GM18502 (cell line): ENCODE results near the gene NCCRP1.

Experiments
- ATAC-seq: cut with Tn5 transposase; IDR thresholded peaks from one replicate; pipeline ENCODE4 v1.9.1; 2021; ENCODE audit warnings: mild to moderate bottlenecking; ENCODE audit not compliant: unreplicated experiment, poor library complexity

Gene NCCRP1

DNA sequence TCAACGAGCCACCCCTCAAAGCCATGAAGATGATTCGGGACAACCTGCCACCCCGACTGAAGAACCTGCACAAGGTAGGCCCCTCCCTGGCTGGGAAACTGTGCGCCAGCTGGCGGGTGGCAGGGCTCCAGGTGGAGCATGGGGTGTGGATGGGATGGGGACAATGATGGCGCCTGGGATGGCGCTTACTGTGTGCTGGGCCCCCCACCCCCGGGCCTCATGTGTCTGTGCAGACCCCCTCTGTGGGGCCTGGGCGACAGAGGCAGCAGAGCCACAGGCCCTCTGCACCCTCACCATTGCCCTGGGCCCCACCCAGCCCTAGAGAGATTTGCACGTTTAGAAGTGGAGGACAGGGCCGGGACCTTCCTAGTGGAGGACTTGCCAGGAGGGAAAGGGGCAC, 19.0 kb upstream of the NCCRP1 start:
- ATAC-seq = no peak

- ATAC-seq = no peak
These were observed 18.3 kb upstream of the NCCRP1 start for GRCh38 chr19:39178296-39179006.

GRCh38 chr19:39179754-39180153, 17.0 kb upstream of the NCCRP1 start:
- no peak for ATAC-seq

GRCh38 chr19:39180749-39181148, 16.0 kb upstream of the NCCRP1 start:
- ATAC-seq = no peak

DNA sequence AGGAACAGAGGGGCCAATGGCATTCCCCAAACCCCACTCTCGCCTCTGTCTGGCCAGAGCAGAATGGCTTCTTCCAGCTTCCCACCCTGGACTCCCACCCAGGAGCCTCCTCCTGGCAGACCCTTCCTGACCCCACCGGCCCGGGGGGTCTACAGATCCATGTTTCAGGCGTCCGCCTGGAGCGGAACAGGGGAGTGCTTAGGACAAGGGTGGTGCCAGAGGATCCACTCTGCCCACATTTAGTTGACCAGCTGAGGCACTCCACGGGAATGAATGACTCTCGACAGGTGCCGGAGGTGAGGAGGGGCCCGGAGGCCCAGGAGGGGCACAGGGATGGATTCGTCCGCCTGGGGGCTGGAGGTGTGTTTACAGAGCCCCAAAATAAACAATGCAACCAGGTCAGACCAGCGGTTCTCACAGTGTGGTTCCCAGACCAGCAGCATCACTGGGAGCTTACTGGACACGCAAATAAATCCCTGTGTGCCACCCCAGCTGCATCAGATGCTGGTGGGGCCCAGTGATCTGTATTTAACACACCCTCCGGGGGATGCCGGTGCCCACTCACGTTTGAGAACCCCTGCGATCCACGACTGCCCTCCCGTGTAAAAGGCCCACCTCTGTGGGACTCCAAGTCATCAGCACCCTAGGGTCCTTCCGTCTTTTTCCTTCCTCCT, 15.1 kb upstream of the NCCRP1 start:
- no peak for ATAC-seq

DNA sequence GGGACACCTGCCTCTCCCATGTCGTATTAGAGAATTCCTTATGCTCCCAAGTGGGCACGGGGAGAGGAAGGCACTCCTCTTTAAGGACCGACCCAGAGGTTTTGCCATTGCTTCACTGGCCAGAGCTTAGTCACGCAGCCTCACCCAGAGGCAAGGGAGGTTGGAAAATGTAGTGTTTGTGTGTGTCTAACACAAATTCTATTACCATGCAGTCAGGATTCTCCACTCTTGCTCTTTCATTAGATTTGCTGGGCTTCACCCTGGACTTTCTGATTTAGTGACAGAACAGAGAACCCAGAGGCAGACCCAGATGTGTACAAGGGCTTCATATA, 14.6 kb upstream of the NCCRP1 start:
- no peak for ATAC-seq

DNA sequence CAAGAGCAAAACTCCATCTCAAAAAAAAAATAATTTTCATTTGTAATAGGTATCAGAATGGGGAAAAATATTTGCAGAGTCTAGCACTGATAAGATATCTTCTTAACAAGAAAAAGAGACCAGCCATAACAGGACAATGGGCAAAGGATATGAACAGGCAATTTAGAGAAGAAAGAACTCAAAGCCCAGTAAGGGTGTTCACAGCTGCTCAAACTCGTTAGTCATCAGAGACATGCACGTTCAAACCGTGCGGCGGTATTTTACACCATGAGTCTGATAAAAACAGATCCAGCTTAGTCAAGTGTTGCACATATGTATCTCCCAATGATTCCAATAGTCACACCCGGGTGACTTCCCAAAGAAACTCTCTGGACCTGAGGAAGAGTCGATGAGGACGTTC, 13.7 kb upstream of the NCCRP1 start:
- no peak for ATAC-seq

DNA sequence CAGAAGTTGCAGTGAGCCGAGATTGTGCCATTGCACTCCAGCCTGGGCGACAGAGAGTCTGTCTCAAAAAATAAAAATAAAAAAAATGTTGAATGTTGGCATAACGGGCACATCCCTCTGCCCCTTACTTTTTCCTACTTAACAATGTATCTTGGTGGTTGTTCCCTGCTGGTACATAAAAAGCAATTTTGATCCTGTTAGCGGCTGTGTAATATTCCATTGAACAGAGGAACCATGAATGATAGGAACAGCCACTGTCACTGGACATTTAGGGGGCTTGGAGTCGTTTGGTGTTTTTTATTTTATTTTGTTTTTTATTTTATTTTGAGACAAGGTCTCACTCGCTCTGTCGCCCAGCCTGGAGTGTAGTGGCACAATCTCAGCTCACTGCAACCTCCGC, 10.4 kb upstream of the NCCRP1 start:
- ATAC-seq = no peak

- ATAC-seq = no peak
These were observed 9.2 kb upstream of the NCCRP1 start for GRCh38 chr19:39187552-39187943.

- ATAC-seq = no peak
These were observed 7.8 kb upstream of the NCCRP1 start for GRCh38 chr19:39188960-39189359.

- ATAC-seq = no peak
These were observed 6.0 kb upstream of the NCCRP1 start for GRCh38 chr19:39190768-39191167.

- ATAC-seq = no peak
These were observed 3.9 kb upstream of the NCCRP1 start for GRCh38 chr19:39192846-39193245.

GRCh38 chr19:39193803-39194202, 3.0 kb upstream of the NCCRP1 start:
- no peak for ATAC-seq

- no peak for ATAC-seq
These were observed 1.8 kb upstream of the NCCRP1 start for GRCh38 chr19:39194832-39195542.

- no peak for ATAC-seq
These were observed 1.0 kb upstream of the NCCRP1 start for GRCh38 chr19:39195755-39196154.

DNA sequence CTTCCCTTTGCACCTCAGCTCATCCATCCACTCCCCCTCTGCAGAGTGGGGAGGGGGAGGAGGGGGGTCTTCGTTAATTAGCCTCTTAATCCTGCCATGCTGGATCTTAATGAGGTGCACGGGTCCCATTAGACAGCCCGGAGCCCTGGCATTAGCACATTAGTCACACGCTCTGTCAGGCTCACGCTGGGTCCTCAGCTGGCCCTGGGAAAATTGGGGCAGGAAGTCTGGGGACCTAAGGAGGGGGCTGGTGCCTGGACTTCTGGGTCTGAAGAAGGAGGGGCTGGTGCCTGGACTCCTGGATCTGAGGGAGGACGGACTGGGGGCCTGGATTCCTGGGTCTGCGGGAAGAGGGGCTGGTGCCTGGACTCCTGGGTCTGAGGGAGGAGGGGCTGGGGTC, 444 bp upstream of the NCCRP1 start:
- ATAC-seq = no peak

GRCh38 chr19:39197808-39198207, 1.0 kb downstream of the NCCRP1 start:
- no peak for ATAC-seq

GRCh38 chr19:39199025-39199424, 2.3 kb downstream of the NCCRP1 start:
- no peak for ATAC-seq

DNA sequence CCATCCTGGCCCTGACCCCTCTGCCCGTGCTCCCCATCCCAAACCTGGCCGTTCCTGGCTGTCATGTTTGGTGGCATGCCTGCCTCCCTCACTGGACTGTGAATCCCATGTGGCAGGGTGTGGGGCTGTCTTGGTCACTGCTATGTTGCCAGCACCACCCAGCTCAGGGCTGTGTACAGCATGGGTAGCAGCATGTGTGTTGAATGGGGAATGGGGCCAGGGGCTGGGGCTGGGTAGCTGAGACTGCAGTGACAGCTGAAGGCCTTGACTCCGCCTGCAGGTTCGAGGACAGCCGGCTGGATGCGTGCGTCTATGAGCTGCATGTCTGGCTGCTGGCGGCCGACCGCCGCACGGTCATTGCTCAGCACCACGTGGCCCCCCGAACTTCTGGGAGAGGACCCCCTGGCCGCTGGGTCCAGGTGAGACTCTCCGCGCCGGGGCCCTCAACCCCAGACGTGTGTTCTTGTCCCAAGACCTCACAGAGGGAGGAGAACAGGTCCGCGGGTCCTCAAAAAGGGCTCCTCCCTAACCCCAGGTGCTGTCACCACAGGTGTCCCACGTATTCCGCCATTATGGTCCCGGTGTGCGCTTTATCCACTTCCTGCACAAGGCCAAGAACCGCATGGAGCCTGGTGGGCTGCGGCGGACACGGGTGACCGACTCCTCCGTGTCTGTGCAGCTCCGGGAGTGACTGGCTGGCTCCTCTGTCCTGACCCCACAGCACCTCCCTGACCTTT, 3.5 kb downstream of the NCCRP1 start:
- no peak for ATAC-seq

- ATAC-seq = no peak
These were observed 4.0 kb downstream of the NCCRP1 start for GRCh38 chr19:39200803-39201115.

- no peak for ATAC-seq
These were observed 6.2 kb downstream of the NCCRP1 start for GRCh38 chr19:39202998-39203355.
